SJCRH30 (cell line): ENCODE measurements around the gene MATK. TPM values are rescaled to one million over a fixed set of nuclear protein-coding genes. Genes with fewer than 3 reads are reported as not detected.
"Not testable (repeated sequence)": the region's sequence is repeated elsewhere in the genome, so short reads cannot be mapped to it uniquely, and the experiment has no call there.

Experiments used
- DNase-seq, 2 experiments: peaks; one replicate each; pipeline ENCODE4 v3.0.0-alpha.2; 2015 to 2020
- H3K27ac ChIP-seq: fragments of 250-450 bp; sonication (Bioruptor Pico); 2 replicates; pipeline ENCODE4 v1.5.1; 2020; ENCODE audit warnings: mild to moderate bottlenecking, moderate library complexity
- H3K27me3 ChIP-seq: fragments of 250-450 bp; sonication (Bioruptor Pico); 2 replicates; pipeline ENCODE4 v1.5.1; 2020; ENCODE audit warnings: mild to moderate bottlenecking, moderate library complexity
- H3K36me3 ChIP-seq: fragments of 250-450 bp; sonication (Bioruptor Pico); 2 replicates; pipeline ENCODE4 v1.5.1; 2020; ENCODE audit warnings: mild to moderate bottlenecking, moderate library complexity
- H3K4me1 ChIP-seq: fragments of 250-450 bp; sonication (Bioruptor Pico); 2 replicates; pipeline ENCODE4 v1.5.1; 2020; ENCODE audit warnings: mild to moderate bottlenecking, moderate library complexity
- H3K4me3 ChIP-seq: fragments of 250-450 bp; sonication (Bioruptor Pico); 2 replicates; pipeline ENCODE4 v1.5.1; 2020; ENCODE audit warnings: mild to moderate bottlenecking, moderate library complexity
- H3K9me3 ChIP-seq: fragments of 250-450 bp; sonication (Bioruptor Pico); replicated peaks from 2 replicates; pipeline ENCODE4 v1.5.1; 2020; ENCODE audit warnings: mild to moderate bottlenecking, moderate library complexity
- total RNA-seq: library from RNA; depleted of rRNA; stranded (reverse); fragments of >200 nt; shearing (Covaris generic); gene quantifications from 2 replicates; pipeline ENCODE4 v1.2.3, GENCODE V29; 2014

The MATK gene
- total RNA-seq, 1 experiment from 2014 or later = not detected

- H3K27ac ChIP-seq = no peak overlapping the region
- H3K36me3 ChIP-seq = no peaks in the 10 kb centered on the region
- H3K4me3 ChIP-seq = no peak overlapping the region
- DNase-seq = no peak
- H3K9me3 ChIP-seq = no peaks in the 10 kb centered on the region
- no peaks in the 10 kb centered on the region for H3K4me1 ChIP-seq
- peaks cover 25% of the 10 kb centered on the region for H3K27me3 ChIP-seq
These were observed 35.0 kb upstream of the MATK start for GRCh38 chr19:3821156-3821555.

- H3K27me3 ChIP-seq = peaks cover 17% of the 10 kb centered on the region
- no peak overlapping the region for H3K4me3 ChIP-seq
- H3K36me3 ChIP-seq = no peaks in the 10 kb centered on the region
- H3K9me3 ChIP-seq = no peaks in the 10 kb centered on the region
- no peak for DNase-seq
- no peak overlapping the region for H3K27ac ChIP-seq
- no peaks in the 10 kb centered on the region for H3K4me1 ChIP-seq
These were observed 33.8 kb upstream of the MATK start for GRCh38 chr19:3819989-3820388.

- Histone ChIP-seq H3K4me1 (no peaks in the 10 kb centered on the region), H3K36me3 (no peaks in the 10 kb centered on the region), H3K9me3 (no peaks in the 10 kb centered on the region), H3K27ac (no peak overlapping the region), H3K4me3 (no peak overlapping the region), H3K27me3 (peaks cover 17% of the 10 kb centered on the region)
- DNase-seq = no peak
These were observed 32.7 kb upstream of the MATK start for GRCh38 chr19:3818918-3819317.

GRCh38 chr19:3818466-3818865 is 32.3 kb upstream of the MATK start:
- Histone ChIP-seq H3K27ac (no peak overlapping the region), H3K4me1 (no peaks in the 10 kb centered on the region), H3K27me3 (peaks cover 20% of the 10 kb centered on the region), H3K36me3 (no peaks in the 10 kb centered on the region), H3K9me3 (no peaks in the 10 kb centered on the region), H3K4me3 (no peak overlapping the region)
- no peak for DNase-seq

GRCh38 chr19:3817761-3818160 is 31.6 kb upstream of the MATK start:
- Histone ChIP-seq H3K27me3 (peaks cover 21% of the 10 kb centered on the region), H3K9me3 (no peaks in the 10 kb centered on the region), H3K36me3 (no peaks in the 10 kb centered on the region), H3K4me1 (no peaks in the 10 kb centered on the region), H3K27ac (no peak overlapping the region), H3K4me3 (no peak overlapping the region)
- no peak for DNase-seq

- DNase-seq = no peak
- no peak overlapping the region for H3K4me3 ChIP-seq
- H3K36me3 ChIP-seq = no peaks in the 10 kb centered on the region
- no peaks in the 10 kb centered on the region for H3K9me3 ChIP-seq
- H3K27ac ChIP-seq = no peak overlapping the region
- peaks cover 13% of the 10 kb centered on the region for H3K27me3 ChIP-seq
- H3K4me1 ChIP-seq = no peaks in the 10 kb centered on the region
These were observed 30.5 kb upstream of the MATK start for GRCh38 chr19:3816566-3817218.

GRCh38 chr19:3816148-3816547 is 30.0 kb upstream of the MATK start:
- not testable (repeated sequence) for H3K4me3 ChIP-seq, H3K9me3 ChIP-seq, DNase-seq, H3K4me1 ChIP-seq, H3K27ac ChIP-seq, H3K36me3 ChIP-seq
- peaks cover 11% of the 10 kb centered on the region for H3K27me3 ChIP-seq

- no peak for DNase-seq
- Histone ChIP-seq H3K27ac (no peak overlapping the region), H3K4me3 (no peak overlapping the region), H3K27me3 (peaks cover 11% of the 10 kb centered on the region), H3K36me3 (no peaks in the 10 kb centered on the region), H3K4me1 (no peaks in the 10 kb centered on the region), H3K9me3 (no peaks in the 10 kb centered on the region)
These were observed 28.5 kb upstream of the MATK start for GRCh38 chr19:3814648-3815047.

- H3K27ac ChIP-seq = no peak overlapping the region
- DNase-seq = no peak
- H3K9me3 ChIP-seq = no peaks in the 10 kb centered on the region
- peaks cover 11% of the 10 kb centered on the region for H3K27me3 ChIP-seq
- no peak overlapping the region for H3K4me3 ChIP-seq
- H3K36me3 ChIP-seq = no peaks in the 10 kb centered on the region
- H3K4me1 ChIP-seq = no peaks in the 10 kb centered on the region
These were observed 27.6 kb upstream of the MATK start for GRCh38 chr19:3813473-3814392.

- H3K4me1 ChIP-seq = no peaks in the 10 kb centered on the region
- H3K4me3 ChIP-seq = no peak overlapping the region
- H3K9me3 ChIP-seq = no peaks in the 10 kb centered on the region
- H3K36me3 ChIP-seq = no peaks in the 10 kb centered on the region
- no peak for DNase-seq
- no peak overlapping the region for H3K27ac ChIP-seq
- peaks cover 7% of the 10 kb centered on the region; the same call in 1 of the 2 replicates for H3K27me3 ChIP-seq
These were observed 24.7 kb upstream of the MATK start for GRCh38 chr19:3810708-3811355.

GRCh38 chr19:3809881-3810707 is 23.9 kb upstream of the MATK start:
- Histone ChIP-seq H3K4me3 (no peak overlapping the region), H3K4me1 (no peaks in the 10 kb centered on the region), H3K27ac (no peak overlapping the region), H3K27me3 (peaks cover 7% of the 10 kb centered on the region; the same call in 1 of the 2 replicates), H3K36me3 (no peaks in the 10 kb centered on the region), H3K9me3 (no peaks in the 10 kb centered on the region)
- no peak for DNase-seq

- Histone ChIP-seq H3K9me3 (no peaks in the 10 kb centered on the region), H3K27ac (no peak overlapping the region), H3K4me1 (peaks cover 4% of the 10 kb centered on the region; the same call in 1 of the 2 replicates), H3K27me3 (peaks cover 4% of the 10 kb centered on the region; the same call in 1 of the 2 replicates), H3K4me3 (no peak overlapping the region), H3K36me3 (no peaks in the 10 kb centered on the region)
- no peak for DNase-seq
These were observed 22.4 kb upstream of the MATK start for GRCh38 chr19:3808420-3809143.

GRCh38 chr19:3807574-3808354 is 21.6 kb upstream of the MATK start:
- H3K4me3 ChIP-seq = no peak overlapping the region
- H3K9me3 ChIP-seq = no peaks in the 10 kb centered on the region
- no peak overlapping the region for H3K27ac ChIP-seq
- H3K36me3 ChIP-seq = no peaks in the 10 kb centered on the region
- peaks cover 3% of the 10 kb centered on the region; the same call in 1 of the 2 replicates for H3K27me3 ChIP-seq
- peaks cover 4% of the 10 kb centered on the region; the same call in 1 of the 2 replicates for H3K4me1 ChIP-seq
- no peak for DNase-seq
